SH-SY5Y (cell line): Measurements from ENCODE around the gene MAEL.

Experiments
- GATA2 ChIP-seq: IDR thresholded peaks from 2 replicates; pipeline ENCODE4 v1.6.1; 2011; ENCODE audit warnings: mild to moderate bottlenecking, low read depth, low read length
- GATA3 ChIP-seq: IDR thresholded peaks from 2 replicates; pipeline ENCODE4 v1.6.1; 2011; ENCODE audit warnings: low read depth, mild to moderate bottlenecking, low read length, moderate library complexity

DNA sequence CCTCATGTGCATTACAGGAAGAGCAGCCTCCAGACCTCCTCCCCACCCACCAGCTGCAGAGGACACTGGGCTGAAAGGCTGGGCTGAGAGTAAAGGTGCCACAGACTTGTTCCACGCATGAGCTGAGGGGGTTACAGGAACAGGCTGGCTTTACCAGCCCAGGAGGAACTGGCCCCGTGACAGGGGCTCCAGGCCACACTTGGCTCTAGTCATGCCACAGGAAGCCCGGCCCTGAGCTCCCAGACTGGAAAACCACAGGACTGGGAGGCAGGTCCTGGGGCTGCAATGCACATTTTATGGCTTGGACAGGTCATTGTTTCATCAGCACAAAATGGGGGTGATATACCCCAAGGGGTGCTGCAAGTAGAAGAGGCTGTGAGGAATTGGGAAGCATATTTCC, 65.5 kb downstream of the MAEL start:
- no peak for TF ChIP-seq GATA3
- no peak for TF ChIP-seq GATA2
